Measurements from ENCODE around the gene MEG3.

MEG3 gene

GRCh38 chr14:100789460-100790417 is 36.2 kb upstream of the MEG3 start:
- DNase-seq = peak; percentile 27

GRCh38 chr14:100790502-100791347 is 35.2 kb upstream of the MEG3 start:
- DNase-seq = peak; percentile 52

- peak; percentile 64 for DNase-seq
Observed at GRCh38 chr14:100791348-100791735, 34.6 kb upstream of the MEG3 start.

DNA sequence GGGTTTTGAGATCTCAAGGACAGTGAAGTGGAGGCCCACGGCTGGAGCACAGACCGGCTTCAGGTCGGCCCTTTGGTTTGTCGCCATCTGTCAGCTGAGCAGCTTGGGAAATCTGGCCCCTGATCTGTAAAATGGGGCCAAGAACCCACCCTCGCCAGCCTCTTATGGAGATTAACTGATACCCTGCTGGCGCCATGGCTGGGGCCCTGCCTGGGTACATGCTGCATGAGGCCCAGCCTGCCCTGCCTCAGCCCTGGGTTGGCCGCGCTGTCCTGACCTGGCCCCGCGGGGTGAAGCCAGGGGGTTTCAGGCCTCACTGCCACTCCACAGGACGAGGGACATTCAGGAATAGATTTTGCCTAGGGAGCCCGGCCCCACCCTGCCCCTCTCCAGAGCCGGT is 33.9 kb upstream of the MEG3 start:
- DNase-seq = peak; percentile 35

- DNase-seq = no peak
Observed at GRCh38 chr14:100796946-100797345, 29.0 kb upstream of the MEG3 start.

- no peak for DNase-seq
Observed at GRCh38 chr14:100800041-100800440, 25.9 kb upstream of the MEG3 start.

DNA sequence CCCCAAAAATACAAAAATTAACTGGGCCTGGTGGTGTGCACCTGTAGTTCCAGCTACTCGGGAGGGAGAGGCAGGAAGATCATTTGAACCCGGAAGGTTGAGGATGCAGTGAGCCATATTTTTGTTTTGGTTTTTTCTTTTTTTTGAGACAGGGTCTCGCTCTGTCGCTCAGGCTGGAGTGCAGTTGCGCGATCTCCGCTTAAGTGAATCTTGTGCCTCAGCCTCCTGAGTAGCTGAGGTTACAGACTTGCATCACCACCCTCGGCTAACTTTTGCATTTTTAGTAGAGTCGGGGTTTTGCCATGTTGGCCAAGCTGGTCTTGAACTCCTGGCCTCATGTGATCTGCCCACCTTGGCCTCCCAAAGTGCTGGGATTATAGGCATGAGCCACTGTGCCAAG is 24.5 kb upstream of the MEG3 start:
- DNase-seq = peak; percentile 5

DNA sequence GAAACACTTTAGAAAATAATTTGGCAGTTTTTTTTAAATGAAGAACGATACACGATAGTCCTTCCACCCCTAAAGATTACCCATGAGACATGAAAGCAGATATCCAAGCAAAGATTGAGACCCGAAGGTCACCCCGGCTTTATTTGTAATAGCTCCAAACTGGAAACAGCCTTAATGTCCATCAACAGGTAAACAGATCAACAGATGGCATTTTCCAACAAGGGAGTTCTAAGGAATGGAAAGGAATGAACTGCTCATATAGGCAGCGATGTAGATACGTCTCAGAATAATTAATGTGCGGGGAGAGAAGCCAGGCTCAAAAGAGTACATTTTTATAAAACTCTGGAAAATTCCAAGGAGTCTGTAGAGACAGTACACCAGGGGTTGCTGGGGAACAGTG is 23.7 kb upstream of the MEG3 start:
- no peak for DNase-seq

DNA sequence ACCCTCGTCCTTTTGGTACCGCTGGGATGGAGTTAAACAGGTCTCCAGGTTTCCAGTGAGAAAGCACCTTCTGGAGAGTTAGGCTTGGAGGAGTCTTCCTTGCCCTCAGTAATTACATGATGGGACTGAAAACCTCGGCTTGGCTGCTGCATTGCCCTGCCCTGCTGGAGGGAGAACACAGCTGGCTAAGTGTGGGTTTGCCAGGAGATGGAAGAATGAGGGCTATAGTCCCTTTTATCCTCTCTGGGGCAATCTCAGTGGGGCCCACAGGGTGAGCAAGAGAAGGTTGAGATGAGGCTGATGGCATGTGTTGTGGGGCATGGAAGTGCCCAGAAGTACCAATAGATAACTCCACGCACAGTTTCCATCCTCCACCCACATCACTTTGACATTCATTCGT is 23.2 kb upstream of the MEG3 start:
- DNase-seq = peak; percentile 42

- DNase-seq = peak; percentile 19
Observed at GRCh38 chr14:100803226-100803625, 22.7 kb upstream of the MEG3 start.

DNA sequence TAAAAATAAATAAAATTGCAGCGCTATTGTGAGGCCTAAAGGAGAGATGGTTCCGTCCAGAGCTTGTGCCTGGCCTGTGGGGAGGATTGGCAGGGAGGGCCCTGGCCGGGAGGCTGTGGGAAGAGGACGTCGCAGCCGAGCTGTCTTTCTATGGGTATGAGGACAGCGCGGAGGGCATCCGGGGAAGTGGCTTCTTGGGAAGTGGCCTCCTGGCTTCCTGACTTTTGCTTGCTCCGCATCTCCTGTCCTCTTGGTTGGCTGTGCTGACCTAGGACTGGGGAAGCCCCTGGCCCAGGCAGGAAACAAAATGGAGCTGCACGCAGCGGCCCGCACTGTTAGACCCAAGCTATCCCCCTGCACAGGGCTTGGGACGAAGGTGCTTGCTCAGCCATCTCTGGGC is 22.2 kb upstream of the MEG3 start:
- DNase-seq = peak; percentile 16

DNA sequence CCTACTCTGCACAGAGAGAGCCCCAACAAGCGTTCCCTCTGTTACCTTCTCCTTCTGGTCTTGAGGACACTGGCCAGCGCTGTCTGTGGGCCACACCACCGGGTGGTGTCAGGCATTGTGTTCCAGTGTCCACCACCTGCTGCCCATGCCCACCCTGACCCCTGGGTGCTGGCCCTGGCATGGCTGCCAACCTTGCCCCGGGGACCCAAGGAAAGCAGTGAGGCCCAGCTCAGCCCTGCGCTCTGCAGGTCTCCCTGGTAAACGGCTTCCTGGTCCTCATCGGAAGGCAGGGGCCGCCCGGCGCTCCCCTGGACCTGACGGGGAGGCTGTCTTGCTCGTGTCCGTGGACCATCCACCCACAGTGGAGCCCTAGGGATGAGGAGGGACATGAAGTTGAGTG is 21.8 kb upstream of the MEG3 start:
- peak; percentile 17 for DNase-seq

- peak; percentile 2 for DNase-seq
Observed at GRCh38 chr14:100804558-100805309, 21.2 kb upstream of the MEG3 start.

GRCh38 chr14:100806386-100806785 is 19.5 kb upstream of the MEG3 start:
- peak; percentile 15 for DNase-seq

GRCh38 chr14:100807496-100807895 is 18.4 kb upstream of the MEG3 start:
- peak; percentile 6 for DNase-seq

GRCh38 chr14:100807979-100808734 is 17.8 kb upstream of the MEG3 start:
- peak; percentile 15 for DNase-seq

- no peak for DNase-seq
Observed at GRCh38 chr14:100810435-100810834, 15.5 kb upstream of the MEG3 start.

GRCh38 chr14:100810861-100811461 is 15.0 kb upstream of the MEG3 start:
- DNase-seq = peak; percentile 42

DNA sequence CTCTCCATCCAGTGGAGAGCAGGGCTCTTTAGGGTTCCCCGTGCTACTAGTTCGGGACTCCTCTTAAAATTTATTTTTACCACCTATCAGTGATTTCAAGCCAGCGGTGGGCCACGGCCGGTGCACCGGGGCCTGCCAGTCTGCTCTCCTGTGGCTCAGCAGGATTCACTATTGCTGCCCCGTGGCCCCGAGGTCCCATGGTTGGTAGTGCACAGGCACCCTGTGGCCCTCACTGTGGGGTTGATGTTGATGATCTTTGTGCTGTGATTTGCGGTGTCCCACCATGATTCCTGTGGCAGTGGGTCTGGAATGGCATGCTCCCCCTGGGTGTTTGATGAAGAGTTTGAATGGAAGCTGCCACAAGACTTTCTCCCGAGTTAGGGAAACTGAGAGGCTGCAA is 12.6 kb upstream of the MEG3 start:
- peak; percentile 15 for DNase-seq

- DNase-seq = peak; percentile 67
Observed at GRCh38 chr14:100815478-100816285, 10.2 kb upstream of the MEG3 start.
